Thymus (tissue), 11 donors: ENCODE data around the gene UGP2. TPM values are rescaled to one million over a fixed set of nuclear protein-coding genes. Genes with fewer than 3 reads are reported as not detected.
A peak's percentile ranks its signal among the peaks of the same experiment; 100 is the strongest.

ENCODE experiments used
- DNase-seq, 9 donors: peaks; one replicate each; pipeline ENCODE4 v3.0.0-alpha.2; 2013; ENCODE audit warnings: low spot score in 9 of 9, low read depth in 6 of 9, missing footprints in 1 of 9
- H3K27ac ChIP-seq, 2 donors: one replicate each; pipeline ENCODE4 v1.5.1; 2013; ENCODE audit warnings: control low read depth in 1 of 2, low read depth in 1 of 2, low read length in 1 of 2, mild to moderate bottlenecking in 1 of 2, moderate library complexity in 1 of 2
- H3K27me3 ChIP-seq, 2 donors: one replicate each; pipeline ENCODE4 v1.5.1; 2013; ENCODE audit warnings: low read length in 1 of 2; ENCODE audit not compliant: control insufficient read depth in 2 of 2, insufficient read depth in 1 of 2
- H3K36me3 ChIP-seq, 2 donors: one replicate each; pipeline ENCODE4 v1.5.1; 2013; ENCODE audit warnings: low read length in 1 of 2, mild to moderate bottlenecking in 1 of 2, moderate library complexity in 1 of 2; ENCODE audit not compliant: control insufficient read depth in 2 of 2, insufficient read depth in 2 of 2
- H3K4me1 ChIP-seq, 2 donors: one replicate each; pipeline ENCODE4 v1.5.1; 2013; ENCODE audit warnings: low read length in 2 of 2; ENCODE audit not compliant: control insufficient read depth in 2 of 2, insufficient read depth in 2 of 2
- H3K4me3 ChIP-seq, 2 donors: one replicate each; pipeline ENCODE4 v1.5.1; 2013; ENCODE audit warnings: low read length in 2 of 2, control low read depth in 1 of 2, mild to moderate bottlenecking in 1 of 2
- H3K9me3 ChIP-seq, 2 donors: one replicate each; pipeline ENCODE4 v1.5.1; 2013; ENCODE audit warnings: low read length in 1 of 2, mild to moderate bottlenecking in 1 of 2; ENCODE audit not compliant: control insufficient read depth in 2 of 2, insufficient read depth in 1 of 2
- WGBS: extraction: QIAGEN DNeasy Blood & Tissue Kit; methylation state at CpG from one replicate; pipeline ENCODE4 v1.1.7; 2013; 5-methylcytosine and 5-hydroxymethylcytosine counted together
- polyA plus RNA-seq: library from polyadenylated mRNA; stranded (reverse); fragments of 200-250 nt; gene quantifications from one replicate; pipeline ENCODE4 v1.2.3, GENCODE V29; 2013
- total RNA-seq: library from RNA; stranded (reverse); fragments of 120-200 nt; gene quantifications from one replicate; pipeline ENCODE4 v1.2.4, GENCODE V29; 2013
- donor health status: healthy.

The UGP2 gene
- total and polyA plus RNA-seq, 2 donors: 199 to 221 TPM

GRCh38 chr2:63851691-63852311, 10.1 kb downstream of the UGP2 start:
- Histone ChIP-seq H3K27ac (no peak overlapping the region), H3K36me3 (peaks cover 0 to 7% of the 10 kb centered on the region in 2 donors), H3K27me3 (no peaks in the 10 kb centered on the region), H3K9me3 (no peaks in the 10 kb centered on the region), H3K4me1 (peaks cover 21 to 25% of the 10 kb centered on the region in 2 donors), H3K4me3 (no peak overlapping the region)
- no peak for DNase-seq
- WGBS: 95% methylated on average over 1 of the region's 1 CpG

- no peak for DNase-seq
- WGBS: 85% methylated on average over 4 of the region's 4 CpGs
- no peaks in the 10 kb centered on the region for H3K9me3 ChIP-seq
- peak overlapping the region; percentile 11 to 94 for H3K27ac ChIP-seq
- peaks cover 10 to 19% of the 10 kb centered on the region in 2 donors for H3K36me3 ChIP-seq
- H3K4me1 ChIP-seq: peaks cover 28 to 33% of the 10 kb centered on the region in 2 donors
- no peak overlapping the region for H3K4me3 ChIP-seq
- no peaks in the 10 kb centered on the region for H3K27me3 ChIP-seq
These were observed 12.0 kb downstream of the UGP2 start for GRCh38 chr2:63853527-63854310.

GRCh38 chr2:63855418-63856302, 14.0 kb downstream of the UGP2 start:
- no peak for DNase-seq
- Histone ChIP-seq H3K4me1 (peaks cover 25 to 29% of the 10 kb centered on the region in 2 donors), H3K36me3 (peaks cover 14 to 35% of the 10 kb centered on the region in 2 donors), H3K27me3 (no peaks in the 10 kb centered on the region), H3K9me3 (no peaks in the 10 kb centered on the region), H3K4me3 (peak overlapping the region in 1 of 2 donors; percentile 18), H3K27ac (peak overlapping the region; percentile 88 to 94)
- 75% methylated on average over 14 of the region's 14 CpGs for WGBS

- H3K27ac ChIP-seq: peak overlapping the region; percentile 88 to 94
- WGBS: 3% methylated on average over 5 of the region's 5 CpGs
- DNase-seq: peak in 8 of 9 donors; percentile 59 to 88 (median 75)
- no peaks in the 10 kb centered on the region for H3K27me3 ChIP-seq
- H3K36me3 ChIP-seq: peaks cover 17 to 39% of the 10 kb centered on the region in 2 donors
- no peaks in the 10 kb centered on the region for H3K9me3 ChIP-seq
- H3K4me3 ChIP-seq: peak overlapping the region in 1 of 2 donors; percentile 18
- peaks cover 25 to 29% of the 10 kb centered on the region in 2 donors for H3K4me1 ChIP-seq
These were observed 14.6 kb downstream of the UGP2 start for GRCh38 chr2:63856303-63856603.

- DNase-seq: no peak
- H3K27me3 ChIP-seq: no peaks in the 10 kb centered on the region
- H3K9me3 ChIP-seq: no peaks in the 10 kb centered on the region
- 99% methylated on average over 2 of the region's 2 CpGs for WGBS
- peaks cover 19 to 60% of the 10 kb centered on the region in 2 donors for H3K36me3 ChIP-seq
- H3K4me1 ChIP-seq: peaks cover 21 to 29% of the 10 kb centered on the region in 2 donors
- no peak overlapping the region for H3K4me3 ChIP-seq
- H3K27ac ChIP-seq: no peak overlapping the region
These were observed 16.6 kb downstream of the UGP2 start for GRCh38 chr2:63858291-63858690.

- Histone ChIP-seq H3K27ac (no peak overlapping the region), H3K36me3 (peaks cover 33 to 74% of the 10 kb centered on the region in 2 donors), H3K4me3 (no peak overlapping the region), H3K27me3 (no peaks in the 10 kb centered on the region), H3K4me1 (peaks cover 8 to 11% of the 10 kb centered on the region in 2 donors), H3K9me3 (no peaks in the 10 kb centered on the region)
- 43% methylated on average over 6 of the region's 6 CpGs for WGBS
- peak in 5 of 9 donors; percentile 44 to 83 (median 70) for DNase-seq
These were observed 19.6 kb downstream of the UGP2 start for GRCh38 chr2:63861220-63861822.

- Histone ChIP-seq H3K9me3 (no peaks in the 10 kb centered on the region), H3K4me3 (no peak overlapping the region), H3K27me3 (no peaks in the 10 kb centered on the region), H3K36me3 (peaks cover 31 to 77% of the 10 kb centered on the region in 2 donors), H3K4me1 (no peaks in the 10 kb centered on the region), H3K27ac (no peak overlapping the region)
- 97% methylated on average over 1 of the region's 1 CpG for WGBS
- no peak for DNase-seq
These were observed 21.1 kb downstream of the UGP2 start for GRCh38 chr2:63862806-63863205.

GRCh38 chr2:63863707-63864106, 22.0 kb downstream of the UGP2 start:
- DNase-seq: no peak
- H3K27me3 ChIP-seq: no peaks in the 10 kb centered on the region
- no peak overlapping the region for H3K4me3 ChIP-seq
- no peak overlapping the region for H3K27ac ChIP-seq
- WGBS: 96% methylated on average over 1 of the region's 1 CpG
- H3K9me3 ChIP-seq: no peaks in the 10 kb centered on the region
- peaks cover 28 to 73% of the 10 kb centered on the region in 2 donors for H3K36me3 ChIP-seq
- no peaks in the 10 kb centered on the region for H3K4me1 ChIP-seq
